Liver (tissue), 9 donors: ENCODE measurements around the gene ZNF57. TPM values are rescaled to one million over a fixed set of nuclear protein-coding genes. Genes with fewer than 3 reads are reported as not detected.

Source experiments
- DNase-seq: peaks from one replicate; pipeline ENCODE4 v3.0.0-alpha.2; 2017; ENCODE audit warnings: low spot score
- H3K27ac ChIP-seq, 2 donors: one replicate each; pipeline ENCODE4 v1.7.0; 2013; ENCODE audit warnings: inconsistent platforms in 2 of 2, low read length in 2 of 2, control low read depth in 1 of 2, low read depth in 1 of 2, mild to moderate bottlenecking in 1 of 2
- H3K27me3 ChIP-seq, 4 donors: one replicate each; pipeline versions ENCODE4 v1.6.1 to v1.7.0; 2013; ENCODE audit warnings: low read length in 3 of 4, inconsistent platforms in 1 of 4, mild to moderate bottlenecking in 1 of 4, moderate library complexity in 1 of 4; ENCODE audit not compliant: control insufficient read depth in 4 of 4, insufficient read depth in 4 of 4
- H3K36me3 ChIP-seq, 4 donors: one replicate each; pipeline versions ENCODE4 v1.6.1 to v1.7.0; 2013; ENCODE audit warnings: low read length in 3 of 4, mild to moderate bottlenecking in 3 of 4, low read depth in 1 of 4, moderate library complexity in 1 of 4; ENCODE audit not compliant: control insufficient read depth in 4 of 4, insufficient read depth in 3 of 4
- H3K4me1 ChIP-seq, 4 donors: one replicate each; pipeline versions ENCODE4 v1.6.1 to v1.7.0; 2013; ENCODE audit warnings: low read length in 3 of 4, mild to moderate bottlenecking in 3 of 4, moderate library complexity in 1 of 4; ENCODE audit not compliant: control insufficient read depth in 4 of 4, insufficient read depth in 4 of 4
- H3K4me3 ChIP-seq, 3 donors: one replicate each; pipeline versions ENCODE4 v1.6.1 to v1.7.0; 2013; ENCODE audit warnings: low read length in 3 of 3, control low read depth in 1 of 3, low read depth in 1 of 3, mild to moderate bottlenecking in 1 of 3
- H3K9ac ChIP-seq, 2 donors: one replicate each; pipeline ENCODE4 v1.7.0; 2013; ENCODE audit warnings: low read length in 2 of 2, mild to moderate bottlenecking in 2 of 2, moderate library complexity in 2 of 2, control low read depth in 1 of 2, low read depth in 1 of 2
- H3K9me3 ChIP-seq, 4 donors: one replicate each; pipeline versions ENCODE4 v1.6.1 to v1.7.0; 2013; ENCODE audit warnings: low read length in 3 of 4; ENCODE audit not compliant: control insufficient read depth in 4 of 4
- EGR1 ChIP-seq, 2 donors: IDR thresholded peaks; 2 replicates each; pipeline ENCODE4 v1.6.1; 2016 to 2018; ENCODE audit warnings: antibody characterized with exemption in 2 of 2, low read depth in 2 of 2
- FOXA1 ChIP-seq: IDR thresholded peaks from 2 replicates; pipeline ENCODE4 v1.6.1; 2016; ENCODE audit warnings: antibody characterized with exemption
- GABPA ChIP-seq, 2 donors: IDR thresholded peaks in 1 of 2; conservative IDR thresholded peaks in 1 of 2; 2 replicates each; pipeline ENCODE4 v1.6.1; 2016; ENCODE audit warnings: antibody characterized with exemption in 2 of 2, mild to moderate bottlenecking in 1 of 2, moderate library complexity in 1 of 2
- HNF4A ChIP-seq, 2 donors: conservative IDR thresholded peaks; 2 replicates each; pipeline ENCODE4 v1.6.1; 2016; ENCODE audit warnings: antibody characterized with exemption in 2 of 2, mild to moderate bottlenecking in 2 of 2
- HNF4G ChIP-seq: IDR thresholded peaks from 2 replicates; pipeline ENCODE4 v1.6.1; 2016; ENCODE audit warnings: antibody characterized with exemption
- JUND ChIP-seq, 2 donors: IDR thresholded peaks; 2 replicates each; pipeline ENCODE4 v1.6.1; 2016; ENCODE audit warnings: antibody characterized with exemption in 2 of 2
- NR2F2 ChIP-seq: IDR thresholded peaks from 2 replicates; pipeline ENCODE4 v1.6.1; 2016; ENCODE audit warnings: antibody characterized with exemption
- RAD21 ChIP-seq, 2 donors: IDR thresholded peaks; 2 replicates each; pipeline ENCODE4 v1.6.1; 2016; ENCODE audit warnings: antibody characterized with exemption in 2 of 2, mild to moderate bottlenecking in 2 of 2
- REST ChIP-seq: IDR thresholded peaks from 2 replicates; pipeline ENCODE4 v1.6.1; 2016; ENCODE audit warnings: antibody characterized with exemption, mild to moderate bottlenecking
- RXRA ChIP-seq, 2 donors: IDR thresholded peaks; 2 replicates each; pipeline ENCODE4 v1.6.1; 2017 to 2018; ENCODE audit warnings: antibody characterized with exemption in 2 of 2, mild to moderate bottlenecking in 1 of 2
- SP1 ChIP-seq: IDR thresholded peaks from 2 replicates; pipeline ENCODE4 v1.6.1; 2018; ENCODE audit warnings: antibody characterized with exemption, mild to moderate bottlenecking
- TAF1 ChIP-seq: conservative IDR thresholded peaks from 2 replicates; pipeline ENCODE4 v1.6.1; 2016; ENCODE audit warnings: antibody characterized with exemption, mild to moderate bottlenecking
- YY1 ChIP-seq: IDR thresholded peaks from 2 replicates; pipeline ENCODE4 v1.6.1; 2016; ENCODE audit warnings: antibody characterized with exemption, mild to moderate bottlenecking
- WGBS: extraction: QIAGEN DNeasy Blood & Tissue Kit; methylation state at CpG from one replicate; pipeline ENCODE4 v1.1.7; 2013; 5-methylcytosine and 5-hydroxymethylcytosine counted together
- polyA plus RNA-seq, 2 donors: library from polyadenylated mRNA; stranded (reverse) in 1 of 2; unstranded in 1 of 2; fragments of 200-250 nt in 1 of 2; fragments of >200 nt in 1 of 2; fragmentation: Nextera tagmentation in 1 of 2; extraction: Ambion mirVana in 1 of 2; gene quantifications; one replicate each; pipeline versions ENCODE4 v1.2.1 to v1.2.3, GENCODE V29; 2013 to 2015
- total RNA-seq, 2 donors: library from RNA; depleted of rRNA; stranded (reverse); fragments of >200 nt; gene quantifications; one replicate each; pipeline ENCODE4 v1.2.3, GENCODE V29; 2014
- TF ChIP-seq, protein P1 (sequence below): IDR thresholded peaks from 2 replicates; pipeline ENCODE4 v1.6.1; 2016; ENCODE audit warnings: antibody characterized with exemption
- TF ChIP-seq, protein P2 (sequence below): IDR thresholded peaks from 2 replicates; pipeline ENCODE4 v1.6.1; 2016; ENCODE audit warnings: antibody characterized with exemption
- TF ChIP-seq, protein P3 (sequence below): IDR thresholded peaks from 2 replicates; pipeline ENCODE4 v1.6.1; 2016; ENCODE audit warnings: antibody characterized with exemption
- TF ChIP-seq, protein P4 (sequence below): fragments of 150-350 bp; IDR thresholded peaks from 2 replicates; pipeline ENCODE4 v1.5.1; 2017; ENCODE audit warnings: improper control_type of control experiment, low read depth, low read length; ENCODE audit not compliant: missing input control
- donor health status: healthy.
- donor health status: healthy.
- donor health status: healthy.
- donor health status: healthy.
- donor health status: healthy.

ZNF57 gene
- total and polyA plus RNA-seq, 4 donors = 1.3 to 2.8 (median 1.8) TPM

DNA sequence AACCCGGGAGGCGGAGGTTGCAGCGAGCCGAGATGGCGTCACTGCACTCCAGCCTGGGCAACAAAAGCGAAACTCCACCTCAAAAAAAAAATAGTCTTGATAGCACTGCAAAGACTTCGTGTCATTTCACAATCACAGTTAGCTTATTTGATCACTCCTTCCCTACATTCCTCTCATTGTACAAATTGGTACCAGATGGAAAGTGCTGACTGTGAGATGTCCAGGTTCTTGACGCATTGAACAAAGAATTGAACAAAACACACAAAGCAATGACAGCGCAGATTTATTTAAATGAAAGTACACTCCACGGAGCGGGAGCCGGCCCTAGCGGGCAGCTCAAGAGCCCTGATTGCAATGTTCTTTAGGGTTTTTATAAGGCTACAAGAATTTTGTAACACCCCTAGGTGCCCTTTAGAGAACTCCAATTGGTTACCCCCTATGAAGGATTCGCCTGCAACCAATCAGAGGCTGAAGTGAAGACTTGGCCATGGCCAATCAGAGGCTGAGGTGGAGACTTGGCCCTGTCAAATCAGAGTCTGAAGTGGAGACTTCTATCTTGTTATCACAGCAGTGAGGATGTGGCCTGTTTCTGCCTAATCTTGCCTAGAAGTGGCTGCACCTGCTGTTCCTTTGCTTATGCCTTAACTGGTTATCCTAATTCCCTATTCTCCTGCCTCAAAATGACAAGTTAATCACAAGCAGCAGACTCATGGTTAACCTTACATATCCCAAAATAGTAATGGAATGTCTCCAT is 16.9 kb upstream of the ZNF57 start:
- Histone ChIP-seq H3K27me3 (no peaks in the 10 kb centered on the region), H3K27ac (no peak overlapping the region), H3K36me3 (no peaks in the 10 kb centered on the region), H3K4me1 (no peaks in the 10 kb centered on the region), H3K9me3 (peaks cover 0 to 5% (median 0%) of the 10 kb centered on the region in 4 donors), H3K9ac (no peak overlapping the region), H3K4me3 (no peak overlapping the region)
- no peak for DNase-seq
- TF ChIP-seq FOXA1 (no peak), HNF4G (no peak), SP1 (no peak)
- TF ChIP-seq, protein P1, sequence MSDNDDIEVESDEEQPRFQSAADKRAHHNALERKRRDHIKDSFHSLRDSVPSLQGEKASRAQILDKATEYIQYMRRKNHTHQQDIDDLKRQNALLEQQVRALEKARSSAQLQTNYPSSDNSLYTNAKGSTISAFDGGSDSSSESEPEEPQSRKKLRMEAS = no peak
- TF ChIP-seq, protein P2, sequence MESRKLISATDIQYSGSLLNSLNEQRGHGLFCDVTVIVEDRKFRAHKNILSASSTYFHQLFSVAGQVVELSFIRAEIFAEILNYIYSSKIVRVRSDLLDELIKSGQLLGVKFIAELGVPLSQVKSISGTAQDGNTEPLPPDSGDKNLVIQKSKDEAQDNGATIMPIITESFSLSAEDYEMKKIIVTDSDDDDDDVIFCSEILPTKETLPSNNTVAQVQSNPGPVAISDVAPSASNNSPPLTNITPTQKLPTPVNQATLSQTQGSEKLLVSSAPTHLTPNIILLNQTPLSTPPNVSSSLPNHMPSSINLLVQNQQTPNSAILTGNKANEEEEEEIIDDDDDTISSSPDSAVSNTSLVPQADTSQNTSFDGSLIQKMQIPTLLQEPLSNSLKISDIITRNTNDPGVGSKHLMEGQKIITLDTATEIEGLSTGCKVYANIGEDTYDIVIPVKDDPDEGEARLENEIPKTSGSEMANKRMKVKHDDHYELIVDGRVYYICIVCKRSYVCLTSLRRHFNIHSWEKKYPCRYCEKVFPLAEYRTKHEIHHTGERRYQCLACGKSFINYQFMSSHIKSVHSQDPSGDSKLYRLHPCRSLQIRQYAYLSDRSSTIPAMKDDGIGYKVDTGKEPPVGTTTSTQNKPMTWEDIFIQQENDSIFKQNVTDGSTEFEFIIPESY = no peak
- 87% methylated on average over 14 of the region's 14 CpGs for WGBS

DNA sequence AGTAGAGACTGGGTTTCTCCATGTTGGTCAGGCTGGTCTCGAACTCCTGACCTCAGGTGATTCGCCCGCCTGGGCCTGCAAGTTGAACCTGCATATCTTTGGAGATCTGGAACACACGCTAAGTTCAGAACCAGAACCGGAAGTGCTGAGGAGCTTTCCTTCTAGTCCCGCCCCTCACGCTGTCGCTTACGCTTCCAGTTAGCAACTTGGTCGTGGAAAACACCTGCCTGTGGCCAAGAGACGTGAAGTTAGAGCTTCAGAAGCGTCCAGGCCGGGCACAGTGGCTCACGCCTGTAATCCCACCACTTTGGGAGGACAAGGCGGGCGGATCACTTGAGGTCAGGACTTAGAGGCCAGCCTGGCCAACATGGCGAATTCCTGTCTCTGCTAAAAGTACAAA is 15.0 kb upstream of the ZNF57 start:
- Histone ChIP-seq H3K4me1 (no peaks in the 10 kb centered on the region), H3K27ac (no peak overlapping the region), H3K9ac (no peak overlapping the region), H3K4me3 (no peak overlapping the region), H3K9me3 (no peaks in the 10 kb centered on the region), H3K36me3 (no peaks in the 10 kb centered on the region), H3K27me3 (no peaks in the 10 kb centered on the region)
- no peak for TF ChIP-seq HNF4A (conservative IDR thresholded peaks at IDR 0.05)
- TF ChIP-seq REST = no peak
- no peak for TF ChIP-seq TAF1
- TF ChIP-seq, protein P2 = no peak
- TF ChIP-seq SP1 = no peak
- no peak for TF ChIP-seq YY1
- TF ChIP-seq RAD21 (IDR thresholded peaks at IDR 0.05) = no peak
- TF ChIP-seq EGR1 (IDR thresholded peaks at IDR 0.05; ENCODE audit: low read depth in 2 of 2) = no peak
- no peak for TF ChIP-seq HNF4G
- TF ChIP-seq, protein P3, sequence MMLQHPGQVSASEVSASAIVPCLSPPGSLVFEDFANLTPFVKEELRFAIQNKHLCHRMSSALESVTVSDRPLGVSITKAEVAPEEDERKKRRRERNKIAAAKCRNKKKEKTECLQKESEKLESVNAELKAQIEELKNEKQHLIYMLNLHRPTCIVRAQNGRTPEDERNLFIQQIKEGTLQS = no peak
- no peak for TF ChIP-seq JUND (IDR thresholded peaks at IDR 0.05)
- no peak for TF ChIP-seq NR2F2
- TF ChIP-seq GABPA (IDR thresholded peaks at IDR 0.05 in 1 of 2, conservative IDR thresholded peaks at IDR 0.05 in 1 of 2) = no peak
- no peak for TF ChIP-seq RXRA (IDR thresholded peaks at IDR 0.05)
- TF ChIP-seq, protein P4, sequence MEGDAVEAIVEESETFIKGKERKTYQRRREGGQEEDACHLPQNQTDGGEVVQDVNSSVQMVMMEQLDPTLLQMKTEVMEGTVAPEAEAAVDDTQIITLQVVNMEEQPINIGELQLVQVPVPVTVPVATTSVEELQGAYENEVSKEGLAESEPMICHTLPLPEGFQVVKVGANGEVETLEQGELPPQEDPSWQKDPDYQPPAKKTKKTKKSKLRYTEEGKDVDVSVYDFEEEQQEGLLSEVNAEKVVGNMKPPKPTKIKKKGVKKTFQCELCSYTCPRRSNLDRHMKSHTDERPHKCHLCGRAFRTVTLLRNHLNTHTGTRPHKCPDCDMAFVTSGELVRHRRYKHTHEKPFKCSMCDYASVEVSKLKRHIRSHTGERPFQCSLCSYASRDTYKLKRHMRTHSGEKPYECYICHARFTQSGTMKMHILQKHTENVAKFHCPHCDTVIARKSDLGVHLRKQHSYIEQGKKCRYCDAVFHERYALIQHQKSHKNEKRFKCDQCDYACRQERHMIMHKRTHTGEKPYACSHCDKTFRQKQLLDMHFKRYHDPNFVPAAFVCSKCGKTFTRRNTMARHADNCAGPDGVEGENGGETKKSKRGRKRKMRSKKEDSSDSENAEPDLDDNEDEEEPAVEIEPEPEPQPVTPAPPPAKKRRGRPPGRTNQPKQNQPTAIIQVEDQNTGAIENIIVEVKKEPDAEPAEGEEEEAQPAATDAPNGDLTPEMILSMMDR = no peak
- TF ChIP-seq FOXA1 = no peak
- TF ChIP-seq, protein P1 = no peak
- no peak for DNase-seq
- WGBS = 87% methylated on average over 17 of the region's 17 CpGs
